Measurements from ENCODE around the gene EMSY.

GRCh38 chr11:76512851-76513653 is 68.2 kb downstream of the EMSY start:
- TF ChIP-seq POLR2A (IDR thresholded peaks at IDR 0.05) (no peak), CTCF (IDR thresholded peaks at IDR 0.05) (peak in 3 of 5 experiments; percentile 10 to 37 (median 15))
